Ovary (tissue), 3 donors: Measurements from ENCODE around the gene CPT1B.

ENCODE experiments used
- POLR2A ChIP-seq: fragments of 450-650 bp; IDR thresholded peaks from one replicate; pipeline ENCODE4 v1.6.1; 2017; ENCODE audit warnings: antibody characterized with exemption, mild to moderate bottlenecking, moderate library complexity
- TF ChIP-seq, protein P1 (sequence below), 3 donors: fragments of 450-650 bp in 2 of 3; fragments of 200-600 bp in 1 of 3; IDR thresholded peaks; one replicate each; pipeline versions ENCODE4 v1.5.1 to v1.8.0; 2016 to 2022; ENCODE audit warnings: antibody characterized with exemption in 3 of 3, mild to moderate bottlenecking in 1 of 3
- donor health status: DM: no; HTN: no; CAD: no.

DNA sequence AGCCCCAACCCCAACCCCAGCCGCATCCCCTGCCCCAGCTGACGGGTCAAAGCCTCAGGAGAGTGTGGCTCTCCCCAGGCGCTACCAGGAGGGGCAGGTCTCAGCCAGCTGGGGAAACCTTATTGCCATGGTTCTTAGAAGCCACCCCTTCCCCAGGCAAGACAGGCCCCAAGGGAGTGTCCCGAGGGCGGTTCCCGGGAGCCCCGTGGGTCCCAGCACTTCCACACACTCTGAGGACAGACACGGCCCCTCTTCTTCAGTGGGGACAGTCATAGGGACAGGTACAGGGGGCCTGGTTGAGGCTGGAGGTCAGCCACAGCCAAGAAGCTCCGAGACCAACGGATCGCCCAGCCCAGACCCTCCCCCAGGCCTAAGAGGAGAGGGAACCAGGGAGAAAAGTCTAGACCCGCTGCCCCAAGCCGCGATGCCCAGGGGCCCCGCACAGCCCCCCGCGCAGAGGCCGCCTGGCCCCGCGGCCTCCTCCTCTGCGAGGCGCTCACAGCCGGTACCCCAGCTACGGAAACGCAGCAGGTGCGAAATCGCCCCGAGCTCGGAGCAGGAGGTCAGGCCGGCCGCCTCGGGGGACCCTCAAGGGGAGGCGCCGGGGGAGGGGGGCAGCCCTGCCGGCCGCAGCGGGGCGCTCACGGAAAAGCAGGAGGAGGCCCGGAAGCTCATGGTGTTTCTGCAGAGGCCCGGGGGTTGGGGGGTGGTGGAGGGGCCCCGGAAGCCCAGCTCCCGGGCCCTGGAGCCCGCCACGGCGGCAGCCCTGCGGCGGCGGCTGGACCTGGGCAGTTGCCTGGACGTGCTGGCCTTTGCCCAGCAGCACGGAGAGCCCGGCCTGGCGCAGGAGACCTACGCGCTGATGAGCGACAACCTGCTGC lies 29.9 kb downstream of the CPT1B start:
- TF ChIP-seq, protein P1, sequence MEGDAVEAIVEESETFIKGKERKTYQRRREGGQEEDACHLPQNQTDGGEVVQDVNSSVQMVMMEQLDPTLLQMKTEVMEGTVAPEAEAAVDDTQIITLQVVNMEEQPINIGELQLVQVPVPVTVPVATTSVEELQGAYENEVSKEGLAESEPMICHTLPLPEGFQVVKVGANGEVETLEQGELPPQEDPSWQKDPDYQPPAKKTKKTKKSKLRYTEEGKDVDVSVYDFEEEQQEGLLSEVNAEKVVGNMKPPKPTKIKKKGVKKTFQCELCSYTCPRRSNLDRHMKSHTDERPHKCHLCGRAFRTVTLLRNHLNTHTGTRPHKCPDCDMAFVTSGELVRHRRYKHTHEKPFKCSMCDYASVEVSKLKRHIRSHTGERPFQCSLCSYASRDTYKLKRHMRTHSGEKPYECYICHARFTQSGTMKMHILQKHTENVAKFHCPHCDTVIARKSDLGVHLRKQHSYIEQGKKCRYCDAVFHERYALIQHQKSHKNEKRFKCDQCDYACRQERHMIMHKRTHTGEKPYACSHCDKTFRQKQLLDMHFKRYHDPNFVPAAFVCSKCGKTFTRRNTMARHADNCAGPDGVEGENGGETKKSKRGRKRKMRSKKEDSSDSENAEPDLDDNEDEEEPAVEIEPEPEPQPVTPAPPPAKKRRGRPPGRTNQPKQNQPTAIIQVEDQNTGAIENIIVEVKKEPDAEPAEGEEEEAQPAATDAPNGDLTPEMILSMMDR (IDR thresholded peaks at IDR 0.05), result no peak
- no peak for TF ChIP-seq POLR2A
